ENCODE data around the gene RBM28. TPM values are rescaled to one million over a fixed set of nuclear protein-coding genes. Genes with fewer than 3 reads are reported as not detected.

Gene RBM28
- polyA plus RNA-seq, 1 experiment = 14.8 TPM

DNA sequence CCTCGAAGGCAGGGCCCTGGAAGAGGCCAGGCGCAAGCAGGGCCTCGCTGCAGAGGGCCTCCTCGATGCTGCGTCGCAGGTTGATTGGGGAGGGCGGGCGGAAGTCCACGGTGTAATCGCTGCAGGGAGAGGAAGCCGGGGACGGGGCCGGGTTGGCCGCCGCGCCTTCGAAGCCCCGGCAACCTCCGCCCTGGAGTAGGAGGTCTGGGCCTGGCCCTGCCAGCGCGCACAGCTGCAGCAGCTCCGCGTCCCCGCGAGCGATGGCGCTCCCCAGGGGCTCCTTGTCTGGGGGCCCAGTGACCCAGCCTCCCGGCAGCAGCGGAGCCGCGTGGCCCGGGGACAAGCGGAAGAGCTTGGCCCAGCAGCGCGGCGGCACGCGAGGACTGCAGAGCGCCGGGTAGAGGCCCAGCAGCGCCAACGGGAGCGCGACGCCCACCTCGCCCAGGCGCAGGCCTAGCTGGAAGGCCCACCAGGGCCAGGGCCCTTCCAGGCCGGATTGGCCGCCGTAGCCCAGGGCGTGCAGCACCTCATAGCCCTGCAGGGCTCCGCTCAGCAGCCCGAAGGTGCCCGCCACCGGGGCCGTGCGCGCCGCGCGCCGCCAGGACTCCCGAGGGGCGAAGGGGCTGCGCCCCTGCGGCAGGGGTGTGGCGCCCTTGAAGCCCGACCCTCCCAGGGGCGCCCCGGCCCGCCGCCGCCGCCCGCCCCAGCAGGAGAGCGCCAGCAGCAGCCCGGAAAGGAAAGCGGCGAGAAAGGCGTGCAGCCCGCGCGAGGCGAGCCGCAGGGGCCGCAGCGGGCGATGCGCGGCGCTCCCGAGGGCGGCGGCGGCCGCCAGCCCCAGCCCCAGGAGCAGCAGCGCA is 7.8 kb upstream of the RBM28 start:
- DNase-seq (ENCODE audit: low read depth) = no peak
- TF ChIP-seq, protein P1, sequence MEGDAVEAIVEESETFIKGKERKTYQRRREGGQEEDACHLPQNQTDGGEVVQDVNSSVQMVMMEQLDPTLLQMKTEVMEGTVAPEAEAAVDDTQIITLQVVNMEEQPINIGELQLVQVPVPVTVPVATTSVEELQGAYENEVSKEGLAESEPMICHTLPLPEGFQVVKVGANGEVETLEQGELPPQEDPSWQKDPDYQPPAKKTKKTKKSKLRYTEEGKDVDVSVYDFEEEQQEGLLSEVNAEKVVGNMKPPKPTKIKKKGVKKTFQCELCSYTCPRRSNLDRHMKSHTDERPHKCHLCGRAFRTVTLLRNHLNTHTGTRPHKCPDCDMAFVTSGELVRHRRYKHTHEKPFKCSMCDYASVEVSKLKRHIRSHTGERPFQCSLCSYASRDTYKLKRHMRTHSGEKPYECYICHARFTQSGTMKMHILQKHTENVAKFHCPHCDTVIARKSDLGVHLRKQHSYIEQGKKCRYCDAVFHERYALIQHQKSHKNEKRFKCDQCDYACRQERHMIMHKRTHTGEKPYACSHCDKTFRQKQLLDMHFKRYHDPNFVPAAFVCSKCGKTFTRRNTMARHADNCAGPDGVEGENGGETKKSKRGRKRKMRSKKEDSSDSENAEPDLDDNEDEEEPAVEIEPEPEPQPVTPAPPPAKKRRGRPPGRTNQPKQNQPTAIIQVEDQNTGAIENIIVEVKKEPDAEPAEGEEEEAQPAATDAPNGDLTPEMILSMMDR (IDR thresholded peaks at IDR 0.05; ENCODE audit: insufficient read depth, low read depth, low read length) = no peak
- CTCF ChIA-PET = interaction anchor here (0.6 to 8.8 kb wide), 4 partner anchors 11 to 979 kb away, joined by 3 to 422 read pairs (median 48); partner anchors contain the start of gene PRRT4

DNA sequence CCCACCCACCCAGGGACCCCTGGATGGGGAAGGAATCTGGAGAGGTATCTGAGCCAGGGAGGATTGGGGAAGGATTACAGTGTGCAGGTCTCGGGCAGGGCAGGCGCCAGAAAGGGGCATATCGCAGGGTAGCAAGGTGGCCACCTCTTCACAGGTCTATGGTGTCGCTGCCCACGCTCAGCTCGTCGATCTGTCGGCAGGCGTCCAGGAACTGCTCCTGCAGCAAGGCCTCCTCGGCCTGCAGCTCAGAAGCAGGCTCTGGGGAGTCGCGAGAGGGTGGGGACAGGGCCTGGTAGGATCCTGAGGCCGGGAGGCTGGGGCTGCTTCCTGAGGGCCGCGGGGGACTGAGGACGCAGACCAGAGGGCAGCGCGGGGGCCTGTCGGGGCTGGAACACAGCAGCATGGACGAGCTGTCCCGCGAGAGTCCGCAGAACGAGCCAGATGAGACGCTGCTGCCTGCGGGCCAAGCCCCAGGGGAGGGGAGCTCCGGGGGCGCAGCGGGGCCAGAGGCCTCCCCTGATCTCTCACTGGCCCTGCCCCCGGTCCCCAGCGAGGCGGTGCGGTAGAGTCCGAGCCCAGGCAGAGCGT is 7.1 kb upstream of the RBM28 start:
- Histone ChIP-seq H3K36me3 (ENCODE audit: control insufficient read depth, insufficient read depth, low read length) (no peaks in the 10 kb centered on the region), H3K27me3 (ENCODE audit: control insufficient read depth, insufficient read depth, low read length) (peaks cover 41% of the 10 kb centered on the region), H3K4me3 (ENCODE audit: low read depth, low read length) (no peak overlapping the region)
- ChIA-PET POLR2A (no interaction called here), CTCF (interaction anchor here (0.6 to 8.8 kb wide), 4 partner anchors 12 to 978 kb away, joined by 3 to 422 read pairs (median 48); partner anchors contain the start of gene PRRT4)
- TF ChIP-seq, protein P1 (IDR thresholded peaks at IDR 0.05; ENCODE audit: insufficient read depth, low read depth, low read length) = no peak
- no peak for DNase-seq (ENCODE audit: low read depth)

More for the DNA sequence above, 7.8 kb upstream of the RBM28 start:
- H3K36me3 ChIP-seq (ENCODE audit: control insufficient read depth, insufficient read depth, low read length) = no peaks in the 10 kb centered on the region
- no peak overlapping the region for H3K4me3 ChIP-seq (ENCODE audit: low read depth, low read length)
- H3K27me3 ChIP-seq (ENCODE audit: control insufficient read depth, insufficient read depth, low read length) = peaks cover 41% of the 10 kb centered on the region
- POLR2A ChIA-PET = no interaction called here

DNA sequence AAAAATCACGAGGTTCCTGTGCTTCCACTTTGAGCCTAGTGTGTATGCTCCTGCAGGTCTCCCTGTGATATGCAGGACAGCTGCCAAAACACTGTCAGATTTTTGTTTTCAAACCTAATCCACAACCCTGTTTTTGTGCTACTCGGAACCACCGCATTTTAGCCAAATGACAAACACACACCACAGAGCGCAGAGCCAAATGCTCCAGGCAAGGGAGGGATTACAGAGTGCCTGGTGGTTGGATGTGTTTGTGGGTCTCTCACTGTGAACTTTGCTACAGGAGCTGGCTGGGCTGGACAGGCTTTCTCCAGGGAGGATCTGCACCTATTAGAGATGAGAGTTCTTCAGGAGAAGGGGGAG is 5.7 kb upstream of the RBM28 start:
- DNase-seq (ENCODE audit: low read depth) = no peak
- POLR2A ChIA-PET = interaction anchor here (0.5 kb wide), 1 partner anchor 117 kb away, joined by 6 read pairs; no protein-coding TSS in a partner anchor
- CTCF ChIA-PET = interaction anchor here (2.8 to 8.8 kb wide), 5 partner anchors 8 to 75 kb away, joined by 20 to 422 read pairs (median 35); partner anchors contain the start of gene PRRT4

DNA sequence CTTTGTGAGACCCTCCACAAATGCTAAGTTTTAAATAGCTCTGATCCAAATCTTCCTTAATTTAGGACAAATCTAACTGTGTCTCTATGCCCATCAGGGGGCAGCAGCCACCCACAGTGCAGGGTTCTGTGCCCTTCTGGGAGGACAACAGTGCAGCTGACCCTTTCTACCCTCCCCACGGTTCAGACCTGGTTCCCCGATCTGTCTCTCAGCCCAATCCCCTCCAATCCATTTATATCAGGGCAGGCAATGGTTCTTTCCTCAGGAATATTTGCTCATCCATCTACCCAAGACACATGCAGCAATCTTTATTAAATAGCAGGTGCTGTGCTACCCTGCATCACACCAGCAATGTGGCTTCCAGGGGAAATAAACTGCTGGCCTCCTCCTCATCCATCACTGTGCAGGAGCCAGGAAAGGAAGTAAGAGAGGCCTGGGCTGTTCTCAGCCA is 4.0 kb upstream of the RBM28 start:
- no peak for DNase-seq (ENCODE audit: low read depth)
- ChIA-PET POLR2A (interaction anchor here (0.6 kb wide), 1 partner anchor 37 kb away, joined by 4 read pairs; no protein-coding TSS in a partner anchor), CTCF (interaction anchor here (0.6 to 8.8 kb wide), 28 partner anchors 10 to 326 kb away, joined by 3 to 422 read pairs (median 6); partner anchors contain the start of genes IMPDH1, METTL2B and PRRT4)
- Histone ChIP-seq H3K4me3 (ENCODE audit: low read depth, low read length) (no peak overlapping the region), H3K36me3 (ENCODE audit: control insufficient read depth, insufficient read depth, low read length) (no peaks in the 10 kb centered on the region), H3K27me3 (ENCODE audit: control insufficient read depth, insufficient read depth, low read length) (peaks cover 26% of the 10 kb centered on the region)
- TF ChIP-seq, protein P1 (IDR thresholded peaks at IDR 0.05; ENCODE audit: insufficient read depth, low read depth, low read length) = peak; percentile 76

More for the DNA sequence above, 5.7 kb upstream of the RBM28 start:
- Histone ChIP-seq H3K27me3 (ENCODE audit: control insufficient read depth, insufficient read depth, low read length) (peaks cover 35% of the 10 kb centered on the region), H3K36me3 (ENCODE audit: control insufficient read depth, insufficient read depth, low read length) (no peaks in the 10 kb centered on the region), H3K4me3 (ENCODE audit: low read depth, low read length) (no peak overlapping the region)
- TF ChIP-seq, protein P1 (IDR thresholded peaks at IDR 0.05; ENCODE audit: insufficient read depth, low read depth, low read length) = no peak

DNA sequence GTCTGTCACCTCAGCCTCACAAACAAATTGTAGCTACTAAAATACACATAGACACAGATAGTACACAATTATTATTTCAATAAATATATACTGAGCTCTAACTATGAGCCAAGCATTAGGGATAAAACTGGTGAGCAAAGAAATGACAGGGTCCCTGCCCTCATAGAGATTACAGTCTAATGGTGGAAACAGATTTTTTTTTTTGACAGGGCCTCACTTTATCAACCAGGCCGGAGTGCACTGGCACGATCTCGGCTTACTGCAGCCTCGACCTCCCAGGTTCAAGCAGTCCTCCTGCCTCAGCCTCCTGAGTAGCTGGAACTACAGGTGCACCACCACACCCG is 695 bp upstream of the RBM28 start:
- ChIA-PET POLR2A (interaction anchor here (0.6 kb wide), 1 partner anchor 80 kb away, joined by 5 read pairs; no protein-coding TSS in a partner anchor), CTCF (interaction anchor here (0.6 to 8.8 kb wide), 9 partner anchors 10 to 755 kb away, joined by 3 to 422 read pairs (median 5); no protein-coding TSS in a partner anchor)
- TF ChIP-seq, protein P1 (IDR thresholded peaks at IDR 0.05; ENCODE audit: insufficient read depth, low read depth, low read length) = no peak
- DNase-seq (ENCODE audit: low read depth) = no peak
- H3K4me3 ChIP-seq (ENCODE audit: low read depth, low read length) = no peak overlapping the region
- peaks cover 10% of the 10 kb centered on the region for H3K27me3 ChIP-seq (ENCODE audit: control insufficient read depth, insufficient read depth, low read length)
- peaks cover 2% of the 10 kb centered on the region; the same call in 1 of the 2 replicates for H3K36me3 ChIP-seq (ENCODE audit: control insufficient read depth, insufficient read depth, low read length)
